ENCODE measurements around the gene SHISA6.

The SHISA6 gene

GRCh38 chr17:11550431-11550830, 309.4 kb downstream of the SHISA6 start:
- no peak for DNase-seq

- DNase-seq, result no peak
Observed at GRCh38 chr17:11551442-11551841, 310.4 kb downstream of the SHISA6 start.

GRCh38 chr17:11553135-11553534, 312.1 kb downstream of the SHISA6 start:
- DNase-seq, result no peak

- DNase-seq, result no peak
Observed at GRCh38 chr17:11554042-11554441, 313.0 kb downstream of the SHISA6 start.

GRCh38 chr17:11554542-11554941, 313.5 kb downstream of the SHISA6 start:
- no peak for DNase-seq

- no peak for DNase-seq
Observed at GRCh38 chr17:11555530-11555929, 314.5 kb downstream of the SHISA6 start.

GRCh38 chr17:11557727-11558452, 316.9 kb downstream of the SHISA6 start:
- no peak for DNase-seq

- no peak for DNase-seq
Observed at GRCh38 chr17:11558681-11559234, 317.7 kb downstream of the SHISA6 start.

GRCh38 chr17:11559601-11560000, 318.6 kb downstream of the SHISA6 start:
- no peak for DNase-seq

GRCh38 chr17:11561281-11561680, 320.3 kb downstream of the SHISA6 start:
- DNase-seq, result no peak

GRCh38 chr17:11561702-11562101, 320.7 kb downstream of the SHISA6 start:
- DNase-seq, result no peak

GRCh38 chr17:11564589-11565380, 323.8 kb downstream of the SHISA6 start:
- no peak for DNase-seq

- no peak for DNase-seq
Observed at GRCh38 chr17:11565591-11565990, 324.6 kb downstream of the SHISA6 start.

- DNase-seq, result no peak
Observed at GRCh38 chr17:11578998-11579397, 338.0 kb downstream of the SHISA6 start.

GRCh38 chr17:11580677-11581076, 339.7 kb downstream of the SHISA6 start:
- no peak for DNase-seq

GRCh38 chr17:11582217-11582616, 341.2 kb downstream of the SHISA6 start:
- DNase-seq, result no peak

GRCh38 chr17:11583306-11583992, 342.4 kb downstream of the SHISA6 start:
- no peak for DNase-seq

GRCh38 chr17:11589716-11590115, 348.7 kb downstream of the SHISA6 start:
- DNase-seq, result no peak

- no peak for DNase-seq
Observed at GRCh38 chr17:11598274-11599221, 357.5 kb downstream of the SHISA6 start, which contains the start of gene DNAH9. Gene DNAH9 (plus strand): TSS chr17:11598470. CDS start chr17:11598499, 29 bp downstream.

GRCh38 chr17:11601661-11602060, 360.6 kb downstream of the SHISA6 start:
- no peak for DNase-seq

- no peak for DNase-seq
Observed at GRCh38 chr17:11608396-11608795, 367.4 kb downstream of the SHISA6 start.

- DNase-seq, result no peak
Observed at GRCh38 chr17:11610999-11611566, 370.1 kb downstream of the SHISA6 start.
